ENCODE results near the gene CPSF3.

The CPSF3 gene

DNA sequence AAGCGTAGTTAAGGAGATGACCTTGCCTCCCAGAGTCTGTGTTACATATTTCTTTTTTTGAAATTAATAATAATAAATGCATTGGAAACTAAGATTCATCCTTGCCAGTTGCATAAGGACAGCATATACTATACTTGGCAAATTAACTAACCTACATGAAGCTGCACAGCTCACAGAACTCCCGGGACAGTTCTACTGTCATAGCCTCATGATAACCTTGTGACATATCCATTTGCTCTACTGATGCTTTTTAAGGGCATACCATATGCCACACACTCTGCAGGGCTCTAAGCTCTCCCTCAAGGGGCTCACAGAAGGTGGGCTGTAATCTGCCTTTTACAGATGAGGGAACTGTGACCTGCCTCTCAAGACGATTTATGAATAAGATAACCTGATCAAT, 3.9 kb upstream of the CPSF3 start:
- Mint-ChIP-seq H3K9me3 (no peaks in the 10 kb centered on the region), H3K4me3 (no peak overlapping the region), H3K36me3 (peaks cover 39% of the 10 kb centered on the region)

DNA sequence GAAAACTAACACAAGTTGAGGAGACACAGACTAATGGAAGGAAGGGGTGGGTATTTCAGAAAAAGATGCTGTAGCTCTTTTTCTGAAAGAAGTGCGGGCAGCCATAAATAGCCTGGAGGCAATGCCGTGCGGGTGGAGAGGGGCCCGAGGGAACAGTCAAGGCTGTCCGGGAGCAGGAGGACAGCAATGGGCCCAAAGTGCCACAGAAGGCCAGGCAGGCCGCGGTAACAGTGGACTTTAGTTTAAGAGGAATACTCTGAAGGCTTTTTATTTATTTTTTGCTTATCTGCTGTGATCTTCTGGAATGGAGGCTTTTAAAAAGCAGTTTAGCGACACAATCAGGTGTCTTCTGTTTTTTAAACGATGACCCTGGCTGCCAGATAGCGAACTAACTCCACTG, 3.0 kb upstream of the CPSF3 start:
- Mint-ChIP-seq H3K36me3 (peaks cover 34% of the 10 kb centered on the region), H3K27ac (no peak overlapping the region), H3K27me3 (no peaks in the 10 kb centered on the region), H3K4me3 (peak overlapping the region; percentile 21), H3K4me1 (peaks cover 37% of the 10 kb centered on the region), H3K9me3 (no peaks in the 10 kb centered on the region)
- no peak for DNase-seq
- CTCF ChIA-PET, result no interaction called here

More for the DNA sequence above, 3.9 kb upstream of the CPSF3 start:
- no peak overlapping the region for H3K27ac Mint-ChIP-seq
- DNase-seq, result no peak
- H3K4me1 Mint-ChIP-seq, result peaks cover 40% of the 10 kb centered on the region
- H3K27me3 Mint-ChIP-seq, result no peaks in the 10 kb centered on the region
- CTCF ChIA-PET, result interaction anchor here (0.6 kb wide), 1 partner anchor 18 kb away, joined by 3 read pairs; no protein-coding TSS in a partner anchor

DNA sequence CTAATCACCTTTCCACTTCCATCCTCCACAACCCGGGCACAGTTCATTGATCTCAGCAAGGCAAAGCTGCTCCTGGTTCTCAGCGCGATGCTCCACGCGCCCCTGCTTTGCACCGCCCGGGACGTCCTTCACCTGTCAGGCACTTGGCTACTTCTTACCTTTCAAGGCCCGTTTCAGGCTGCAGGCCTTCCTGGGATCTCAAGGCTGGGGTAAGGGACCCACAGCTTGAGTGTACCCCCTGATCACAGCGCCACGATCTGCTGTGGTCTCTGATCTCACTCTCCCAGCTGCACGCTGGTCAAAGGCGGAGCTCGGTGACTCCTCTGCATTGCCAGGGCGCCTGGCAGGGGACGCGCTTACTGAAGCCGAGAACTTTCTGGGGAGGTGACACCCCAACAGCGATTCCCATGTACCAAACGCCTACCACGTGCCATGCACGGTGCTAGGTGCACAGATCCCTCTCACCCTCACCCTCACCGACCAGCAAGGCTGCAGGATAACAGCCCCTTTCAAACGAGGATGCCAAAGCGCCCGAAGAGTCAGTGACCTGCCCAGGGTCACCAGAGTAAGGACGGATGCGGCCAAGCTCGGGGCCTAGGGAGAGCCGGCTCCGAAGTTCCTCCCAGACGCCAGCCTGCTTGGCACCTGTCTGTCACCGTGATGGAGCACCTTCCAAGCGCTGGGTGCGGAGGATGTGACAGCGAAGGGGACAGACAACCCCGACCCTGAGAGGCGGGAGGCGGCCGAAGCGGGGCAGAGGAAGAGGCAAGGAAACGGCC, 944 bp upstream of the CPSF3 start:
- peak; percentile 66 for DNase-seq
- Mint-ChIP-seq H3K27me3 (no peaks in the 10 kb centered on the region), H3K4me3 (no peak overlapping the region)

GRCh38 chr2:9423922-9424272, 443 bp downstream of the CPSF3 start:
- H3K27me3 Mint-ChIP-seq, result no peaks in the 10 kb centered on the region
- peaks cover 20% of the 10 kb centered on the region for H3K36me3 Mint-ChIP-seq
- no peak overlapping the region for H3K27ac Mint-ChIP-seq
- CTCF ChIA-PET, result no interaction called here
- peak; percentile 60 for DNase-seq
- peaks cover 31% of the 10 kb centered on the region for H3K4me1 Mint-ChIP-seq
- H3K4me3 Mint-ChIP-seq, result no peak overlapping the region
- H3K9me3 Mint-ChIP-seq, result no peaks in the 10 kb centered on the region

More for the DNA sequence above, 944 bp upstream of the CPSF3 start:
- peak overlapping the region; percentile 94 for H3K27ac Mint-ChIP-seq
- no peaks in the 10 kb centered on the region for H3K9me3 Mint-ChIP-seq
- peaks cover 32% of the 10 kb centered on the region for H3K4me1 Mint-ChIP-seq
- H3K36me3 Mint-ChIP-seq, result peaks cover 24% of the 10 kb centered on the region
- CTCF ChIA-PET, result interaction anchor here (1.2 to 1.5 kb wide), 2 partner anchors 54 to 132 kb away, joined by 3 read pairs; no protein-coding TSS in a partner anchor

DNA sequence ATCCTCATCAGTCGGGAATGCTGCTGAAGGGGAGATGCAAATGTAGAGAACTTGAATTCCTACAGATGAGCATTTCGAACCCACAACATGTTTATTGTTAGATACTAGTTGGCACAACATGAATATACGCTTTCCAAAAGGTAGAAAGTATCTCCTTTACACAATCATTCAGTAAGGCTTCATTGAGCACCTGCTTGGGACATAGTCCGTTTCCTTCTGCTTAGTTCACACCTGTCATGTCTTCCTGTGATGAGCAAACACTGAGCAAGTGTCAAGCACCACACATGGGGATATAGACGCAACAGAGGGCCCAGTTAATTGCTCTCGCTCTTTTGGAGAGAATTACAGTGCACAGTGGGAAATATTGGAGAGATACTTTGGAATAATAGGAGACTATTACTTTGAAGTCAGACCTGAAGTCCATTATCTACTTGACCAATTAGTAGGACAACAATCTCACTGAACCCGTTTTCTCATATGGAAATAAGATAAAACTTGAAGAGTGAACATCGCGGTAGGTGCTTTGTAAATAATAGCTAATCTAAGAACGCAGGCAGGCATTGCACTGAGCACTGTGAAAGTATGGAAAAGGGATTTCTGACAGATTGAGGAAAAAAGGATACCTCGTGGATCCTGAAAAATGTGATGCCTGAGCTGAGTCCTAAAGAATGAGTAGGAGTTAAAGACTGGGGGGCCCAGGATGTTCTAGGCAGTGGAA, 1.2 kb downstream of the CPSF3 start:
- Mint-ChIP-seq H3K9me3 (no peaks in the 10 kb centered on the region), H3K27me3 (no peaks in the 10 kb centered on the region), H3K4me1 (peaks cover 27% of the 10 kb centered on the region), H3K36me3 (peaks cover 22% of the 10 kb centered on the region), H3K27ac (no peak overlapping the region), H3K4me3 (no peak overlapping the region)
- CTCF ChIA-PET, result no interaction called here
- DNase-seq, result no peak

DNA sequence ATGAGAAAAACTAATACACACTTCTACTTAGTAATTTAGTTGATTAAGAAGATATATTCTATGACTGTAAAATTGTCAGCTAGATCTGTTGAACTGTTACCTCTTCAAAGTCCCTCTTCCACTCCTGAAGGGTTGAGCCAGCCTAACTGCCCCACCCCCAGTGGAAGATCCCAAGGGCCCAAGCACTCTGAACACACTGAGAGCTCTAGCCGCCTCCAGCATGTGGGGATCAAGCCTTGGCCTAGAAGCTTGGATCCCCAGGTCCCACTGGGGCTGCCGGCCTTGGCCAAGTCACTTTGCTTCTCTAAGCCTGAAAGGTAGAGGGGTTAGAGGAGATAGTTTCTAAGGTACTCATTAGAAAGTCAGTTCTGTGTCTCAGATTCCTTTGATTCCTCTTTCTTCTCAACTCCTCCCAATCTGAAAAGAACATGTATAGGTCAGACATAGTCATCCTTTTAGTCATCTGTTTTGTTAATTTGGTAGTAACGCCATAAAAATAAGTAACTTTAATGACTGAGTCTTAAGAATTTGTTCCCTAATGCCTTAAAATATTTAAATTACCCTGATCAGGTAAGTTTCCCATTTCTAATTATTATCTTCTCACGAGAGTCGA, 5.6 kb downstream of the CPSF3 start:
- H3K4me1 Mint-ChIP-seq, result peaks cover 11% of the 10 kb centered on the region
- CTCF ChIA-PET, result no interaction called here
- H3K27ac Mint-ChIP-seq, result no peak overlapping the region
- peaks cover 36% of the 10 kb centered on the region for H3K36me3 Mint-ChIP-seq
- H3K9me3 Mint-ChIP-seq, result no peaks in the 10 kb centered on the region
- H3K27me3 Mint-ChIP-seq, result no peaks in the 10 kb centered on the region
- H3K4me3 Mint-ChIP-seq, result no peak overlapping the region
- no peak for DNase-seq

DNA sequence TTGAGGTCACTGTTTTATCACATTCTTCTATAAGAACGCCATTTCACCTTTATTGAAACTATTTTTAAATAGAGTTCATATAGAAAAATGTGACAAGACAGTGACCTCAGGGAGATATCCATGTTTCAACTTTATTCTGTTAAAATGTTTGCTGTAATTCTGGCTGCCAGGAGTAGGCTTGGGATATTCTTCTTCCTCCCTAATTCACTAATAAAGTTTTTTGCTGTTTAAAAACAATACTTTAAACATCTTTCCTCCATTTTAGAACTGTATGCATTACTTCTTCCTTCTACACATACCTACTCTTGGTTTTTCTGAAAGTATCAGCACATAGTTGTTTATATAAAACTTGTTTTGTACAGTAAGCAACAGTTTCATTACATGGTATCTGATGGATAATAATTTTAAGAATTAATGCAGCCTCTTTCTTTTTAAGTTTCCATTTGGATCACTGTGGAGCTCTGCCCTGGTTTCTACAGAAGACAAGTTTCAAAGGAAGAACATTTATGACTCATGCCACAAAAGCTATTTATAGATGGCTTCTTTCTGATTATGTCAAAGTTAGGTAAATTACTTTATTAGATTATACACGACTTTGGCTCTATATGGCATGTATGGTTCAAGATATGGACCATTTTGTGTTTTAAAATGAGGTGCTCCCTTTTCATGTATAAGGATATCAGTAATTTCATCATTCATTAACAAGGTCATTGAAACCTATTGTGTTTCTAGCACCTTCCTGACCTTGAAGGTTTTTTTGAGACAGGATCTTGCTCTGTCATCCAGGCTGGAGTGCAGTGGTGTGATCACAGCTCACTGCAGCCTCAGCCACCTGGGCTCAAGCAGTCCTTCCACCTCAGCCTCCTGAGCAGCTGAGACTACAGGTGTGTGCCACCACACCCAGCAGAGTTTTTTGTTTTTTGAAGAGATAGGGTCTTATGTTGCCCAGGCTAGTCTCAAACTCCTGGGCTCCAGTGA, 7.2 kb downstream of the CPSF3 start:
- Mint-ChIP-seq H3K4me3 (no peak overlapping the region), H3K27ac (peak overlapping the region; percentile 60), H3K9me3 (no peaks in the 10 kb centered on the region), H3K4me1 (peaks cover 11% of the 10 kb centered on the region), H3K36me3 (peaks cover 40% of the 10 kb centered on the region), H3K27me3 (no peaks in the 10 kb centered on the region)
- CTCF ChIA-PET, result no interaction called here
- DNase-seq, result no peak

DNA sequence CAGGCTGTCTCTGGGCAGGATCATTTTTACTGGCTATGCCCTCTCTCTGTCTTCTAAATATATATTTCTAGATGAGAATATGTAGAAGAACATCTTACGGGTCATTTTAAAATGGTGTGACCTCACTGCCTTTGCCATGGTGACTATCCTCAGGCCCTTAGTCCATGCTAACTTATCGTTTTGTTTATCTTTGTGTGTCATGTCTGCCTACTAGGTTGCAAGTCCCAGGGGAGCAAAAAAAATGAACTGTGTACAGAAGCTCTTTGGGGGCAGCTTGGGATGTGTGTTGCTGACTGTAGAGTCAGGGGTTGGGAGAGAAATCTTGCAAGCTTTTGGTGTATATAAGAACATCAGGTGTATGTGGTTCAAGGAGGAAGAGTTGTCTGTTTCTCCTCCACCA, 11.0 kb downstream of the CPSF3 start:
- Mint-ChIP-seq H3K4me3 (no peak overlapping the region), H3K27ac (no peak overlapping the region), H3K36me3 (peaks cover 57% of the 10 kb centered on the region), H3K4me1 (peaks cover 9% of the 10 kb centered on the region), H3K27me3 (no peaks in the 10 kb centered on the region), H3K9me3 (no peaks in the 10 kb centered on the region)
- DNase-seq, result no peak
- CTCF ChIA-PET, result no interaction called here

DNA sequence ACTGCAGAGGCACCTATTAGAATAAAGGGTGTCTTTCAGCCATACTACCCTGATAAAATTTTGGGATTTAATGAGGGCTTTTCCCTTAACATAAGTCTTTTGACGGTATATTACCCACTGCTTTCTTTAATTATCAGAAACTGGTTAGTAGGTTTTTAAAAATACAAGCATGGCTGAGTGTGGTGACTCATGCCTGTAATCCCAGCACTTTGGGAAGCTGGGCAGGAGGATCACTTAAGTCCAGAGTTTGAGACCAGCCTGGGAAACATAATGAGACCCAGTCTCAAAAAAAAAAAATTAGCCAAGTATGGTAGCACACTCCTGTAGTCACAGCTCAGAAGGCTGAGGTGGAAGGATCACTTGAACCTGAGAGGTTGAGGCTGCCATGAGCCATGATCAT, 16.1 kb downstream of the CPSF3 start:
- Mint-ChIP-seq H3K27me3 (no peaks in the 10 kb centered on the region), H3K4me3 (no peak overlapping the region), H3K36me3 (peaks cover 57% of the 10 kb centered on the region), H3K27ac (no peak overlapping the region), H3K9me3 (no peaks in the 10 kb centered on the region), H3K4me1 (no peaks in the 10 kb centered on the region)
- no peak for DNase-seq
- CTCF ChIA-PET, result no interaction called here

DNA sequence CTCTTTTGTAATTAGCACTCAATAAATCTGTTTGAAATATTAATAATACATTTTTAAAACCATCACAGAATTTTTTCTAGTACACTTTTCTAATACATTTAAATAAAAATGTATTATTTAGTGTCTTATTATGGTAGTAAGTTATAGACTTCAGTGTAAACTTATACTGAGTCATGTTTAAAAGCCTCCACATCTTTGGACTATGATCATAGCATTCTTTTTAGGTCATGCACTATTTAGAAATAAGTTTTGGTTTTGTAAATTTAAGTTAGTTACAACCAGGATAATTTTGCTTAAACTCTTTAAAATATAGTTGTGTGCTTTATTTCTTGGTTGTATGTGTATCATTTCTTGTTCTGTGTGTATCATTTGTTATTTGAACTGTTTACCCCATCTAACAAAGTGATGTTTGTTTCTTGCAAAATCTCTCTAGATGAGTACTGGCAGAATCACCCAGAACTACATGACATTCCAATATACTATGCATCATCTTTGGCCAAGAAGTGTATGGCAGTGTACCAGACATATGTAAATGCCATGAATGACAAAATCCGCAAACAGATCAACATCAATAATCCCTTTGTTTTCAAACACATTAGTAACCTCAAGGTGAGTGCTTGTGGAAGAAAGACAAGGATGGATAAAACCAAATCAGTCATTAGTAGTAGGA, 16.7 kb downstream of the CPSF3 start:
- Mint-ChIP-seq H3K4me3 (no peak overlapping the region), H3K27ac (no peak overlapping the region), H3K4me1 (peaks cover under 1% of the 10 kb centered on the region), H3K9me3 (no peaks in the 10 kb centered on the region), H3K36me3 (peaks cover 57% of the 10 kb centered on the region), H3K27me3 (no peaks in the 10 kb centered on the region)
- CTCF ChIA-PET, result no interaction called here
- no peak for DNase-seq

DNA sequence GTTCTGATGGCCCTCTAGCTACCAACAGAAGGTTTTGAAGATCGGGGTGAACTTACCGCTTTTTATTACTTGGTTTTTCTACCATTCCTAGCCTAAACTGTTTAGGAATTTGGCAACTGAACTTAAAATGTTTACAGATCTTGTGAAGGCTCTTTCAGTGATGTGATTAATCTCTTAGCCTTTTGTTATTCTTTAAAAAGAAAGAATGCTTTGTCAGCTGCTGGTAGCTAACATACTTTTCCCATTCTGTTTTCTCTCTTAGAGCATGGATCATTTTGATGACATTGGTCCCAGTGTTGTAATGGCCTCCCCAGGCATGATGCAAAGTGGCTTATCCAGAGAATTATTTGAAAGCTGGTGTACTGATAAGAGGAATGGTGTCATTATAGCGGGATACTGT, 18.1 kb downstream of the CPSF3 start:
- H3K9me3 Mint-ChIP-seq, result no peaks in the 10 kb centered on the region
- peaks cover 57% of the 10 kb centered on the region for H3K36me3 Mint-ChIP-seq
- H3K4me3 Mint-ChIP-seq, result no peak overlapping the region
- DNase-seq, result no peak
- CTCF ChIA-PET, result no interaction called here
- peaks cover 4% of the 10 kb centered on the region for H3K4me1 Mint-ChIP-seq
- no peak overlapping the region for H3K27ac Mint-ChIP-seq
- no peaks in the 10 kb centered on the region for H3K27me3 Mint-ChIP-seq

DNA sequence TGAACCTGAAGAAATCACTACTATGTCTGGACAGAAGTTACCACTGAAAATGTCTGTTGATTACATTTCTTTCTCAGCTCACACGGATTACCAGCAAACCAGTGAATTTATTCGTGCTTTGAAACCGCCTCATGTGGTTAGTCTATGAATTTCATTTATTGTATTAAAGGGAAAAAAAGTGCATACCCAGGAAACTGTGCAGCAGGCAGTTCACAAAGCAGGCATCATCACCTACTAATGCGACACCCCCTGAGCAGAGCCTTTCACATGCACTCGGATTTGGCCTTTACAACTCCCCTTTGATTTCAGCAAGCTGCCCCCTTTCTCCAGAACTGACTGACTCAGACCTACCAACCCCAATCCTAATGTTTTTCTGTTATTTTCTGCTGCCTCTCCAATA, 20.1 kb downstream of the CPSF3 start:
- Mint-ChIP-seq H3K4me3 (no peak overlapping the region), H3K9me3 (no peaks in the 10 kb centered on the region), H3K27me3 (no peaks in the 10 kb centered on the region), H3K36me3 (peaks cover 49% of the 10 kb centered on the region), H3K4me1 (peaks cover 4% of the 10 kb centered on the region), H3K27ac (no peak overlapping the region)
- DNase-seq, result no peak
- CTCF ChIA-PET, result no interaction called here

DNA sequence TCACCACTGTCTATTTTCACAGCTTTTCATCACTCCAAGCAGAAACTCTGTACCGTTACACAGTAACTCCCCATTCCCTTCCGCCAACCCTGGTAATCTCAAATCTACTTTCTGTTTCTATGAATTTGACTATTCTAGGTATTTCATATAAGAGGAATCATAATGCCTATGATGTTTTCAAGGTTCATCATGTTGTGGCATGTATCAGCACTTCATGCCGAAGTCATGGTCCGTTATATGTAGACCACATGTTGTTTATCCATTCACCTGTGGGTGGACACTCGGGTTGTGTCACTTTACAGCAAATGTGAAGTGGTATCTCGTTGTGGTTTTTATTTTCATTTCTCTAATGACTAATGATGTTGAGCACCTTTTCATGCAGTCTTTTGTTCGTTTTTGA, 21.6 kb downstream of the CPSF3 start:
- CTCF ChIA-PET, result no interaction called here
- DNase-seq, result no peak
- no peak overlapping the region for H3K4me3 Mint-ChIP-seq
- no peaks in the 10 kb centered on the region for H3K27me3 Mint-ChIP-seq
- no peaks in the 10 kb centered on the region for H3K9me3 Mint-ChIP-seq
- peaks cover 48% of the 10 kb centered on the region for H3K36me3 Mint-ChIP-seq
- no peak overlapping the region for H3K27ac Mint-ChIP-seq
- H3K4me1 Mint-ChIP-seq, result peaks cover 4% of the 10 kb centered on the region
